T47D (cell line): Measurements from ENCODE around the gene EXTL1.
A peak's percentile ranks its signal among the peaks of the same experiment; 100 is the strongest.
"Not testable (repeated sequence)": the region's sequence is repeated elsewhere in the genome, so short reads cannot be mapped to it uniquely, and the experiment has no call there.

Experiments used
- DNase-seq, 2 experiments: peaks; one replicate each; pipeline versions ENCODE4 v3.0.0 to v3.0.0-alpha.2; 2011 to 2012; ENCODE audit warnings: low read depth in 1 of 2, low spot score in 1 of 2
- JUND ChIP-seq: IDR thresholded peaks from 2 replicates; pipeline ENCODE4 v1.6.1; 2012; ENCODE audit warnings: low read depth
- in situ Hi-C: cut with HindIII; loops from 2 replicates; pipeline ENCODE4 v1.10.0; 2016; ENCODE audit warnings: low sequenced_read_pairs, low pct_unique_long_range_greater_than_20kb

Gene EXTL1

GRCh38 chr1:26021647-26022403 is at the start of gene EXTL1:
Gene EXTL1, plus strand, starts transcription at chr1:26021775. Its CDS starts 872 bp downstream, at chr1:26022647.
- in situ Hi-C loops = no loop called here
- no peak for TF ChIP-seq JUND
- DNase-seq = peak; percentile 54 to 55

- in situ Hi-C loops = no loop called here
- no peak for DNase-seq
- TF ChIP-seq JUND = no peak
Measured at GRCh38 chr1:25971811-25972180, 49.8 kb upstream of the EXTL1 start.

GRCh38 chr1:25973610-25974321 is 47.8 kb upstream of the EXTL1 start:
- no peak for TF ChIP-seq JUND
- no peak for DNase-seq
- in situ Hi-C loops = no loop called here

- no peak for DNase-seq
- TF ChIP-seq JUND = no peak
- in situ Hi-C loops = no loop called here
Measured at GRCh38 chr1:25977801-25978200, 43.8 kb upstream of the EXTL1 start.

GRCh38 chr1:25978403-25978802 is 43.2 kb upstream of the EXTL1 start:
- TF ChIP-seq JUND = no peak
- DNase-seq = no peak
- in situ Hi-C loops = no loop called here

GRCh38 chr1:25979210-25979609 is 42.4 kb upstream of the EXTL1 start:
- no peak for TF ChIP-seq JUND
- in situ Hi-C loops = no loop called here
- no peak for DNase-seq

GRCh38 chr1:25985171-25985570 is 36.4 kb upstream of the EXTL1 start:
- DNase-seq = no peak
- in situ Hi-C loops = no loop called here
- TF ChIP-seq JUND = no peak

- DNase-seq = no peak
- TF ChIP-seq JUND = no peak
- in situ Hi-C loops = no loop called here
Measured at GRCh38 chr1:25985670-25986069, 35.9 kb upstream of the EXTL1 start.

GRCh38 chr1:25986773-25987172 is 34.8 kb upstream of the EXTL1 start:
- in situ Hi-C loops, DNase-seq: not testable (repeated sequence)

- no peak for DNase-seq
- in situ Hi-C loops = no loop called here
- no peak for TF ChIP-seq JUND
Measured at GRCh38 chr1:25987951-25988350, 33.6 kb upstream of the EXTL1 start.

GRCh38 chr1:25989440-25990234 is 31.9 kb upstream of the EXTL1 start:
- TF ChIP-seq JUND = no peak
- in situ Hi-C loops = no loop called here
- no peak for DNase-seq

- no peak for DNase-seq
- in situ Hi-C loops = no loop called here
- TF ChIP-seq JUND = no peak
Measured at GRCh38 chr1:25990251-25990650, 31.3 kb upstream of the EXTL1 start.
